NAMALWA (cell line): ENCODE data around the gene ABLIM2.
A peak's percentile ranks its signal among the peaks of the same experiment; 100 is the strongest.

ENCODE experiments used
- DNase-seq: peaks from one replicate; pipeline ENCODE4 v3.0.0-alpha.2; 2015; ENCODE audit warnings: low spot score

ABLIM2 gene

DNA sequence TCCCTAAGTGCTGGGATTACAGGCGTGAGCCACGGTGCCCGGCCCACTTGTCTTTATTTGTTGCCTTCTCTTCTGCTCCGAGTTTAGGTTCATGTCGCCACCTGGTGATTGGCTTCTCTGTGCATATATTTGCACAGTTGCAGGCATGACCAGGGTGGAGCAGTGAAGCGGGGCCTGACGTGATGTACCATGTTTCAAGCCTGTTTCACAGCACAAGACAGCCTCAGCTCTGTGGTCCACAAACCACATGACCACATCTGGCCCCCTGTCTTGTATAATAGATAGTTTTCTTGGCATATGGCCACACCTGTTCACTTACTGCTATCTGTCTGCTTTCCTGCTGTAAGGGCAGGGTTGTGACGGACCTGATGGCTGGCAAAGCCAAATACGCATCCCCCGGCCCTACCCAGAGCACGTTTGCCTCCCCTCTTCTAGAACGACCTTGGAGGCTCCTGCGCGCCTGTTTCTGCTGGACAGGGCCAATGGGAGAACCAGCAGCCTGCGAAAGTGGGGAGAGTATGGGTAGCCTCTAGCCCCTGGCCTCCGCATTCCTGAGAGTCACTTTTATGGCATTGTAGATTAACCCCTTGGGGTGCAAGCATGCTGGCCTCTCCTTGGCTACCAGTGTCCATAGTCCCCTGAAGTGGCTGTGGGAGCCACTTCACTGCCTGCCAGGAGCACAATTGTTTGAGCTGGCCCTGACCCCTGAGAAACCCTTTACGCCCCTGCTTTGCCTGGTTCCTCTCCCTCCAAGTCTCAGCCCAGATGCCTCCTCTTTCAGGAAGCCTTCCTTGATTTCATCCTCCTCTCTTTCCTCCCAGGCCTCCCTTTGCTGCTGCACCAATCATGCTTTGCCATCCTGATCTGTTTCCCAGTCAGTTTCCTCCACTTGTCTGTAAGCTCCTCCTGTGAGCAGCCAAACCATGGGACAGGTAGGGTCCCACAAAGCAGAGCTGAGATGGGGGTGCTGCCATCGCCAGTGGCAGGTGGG, 34.4 kb upstream of the ABLIM2 start:
- DNase-seq: peak; percentile 94

DNA sequence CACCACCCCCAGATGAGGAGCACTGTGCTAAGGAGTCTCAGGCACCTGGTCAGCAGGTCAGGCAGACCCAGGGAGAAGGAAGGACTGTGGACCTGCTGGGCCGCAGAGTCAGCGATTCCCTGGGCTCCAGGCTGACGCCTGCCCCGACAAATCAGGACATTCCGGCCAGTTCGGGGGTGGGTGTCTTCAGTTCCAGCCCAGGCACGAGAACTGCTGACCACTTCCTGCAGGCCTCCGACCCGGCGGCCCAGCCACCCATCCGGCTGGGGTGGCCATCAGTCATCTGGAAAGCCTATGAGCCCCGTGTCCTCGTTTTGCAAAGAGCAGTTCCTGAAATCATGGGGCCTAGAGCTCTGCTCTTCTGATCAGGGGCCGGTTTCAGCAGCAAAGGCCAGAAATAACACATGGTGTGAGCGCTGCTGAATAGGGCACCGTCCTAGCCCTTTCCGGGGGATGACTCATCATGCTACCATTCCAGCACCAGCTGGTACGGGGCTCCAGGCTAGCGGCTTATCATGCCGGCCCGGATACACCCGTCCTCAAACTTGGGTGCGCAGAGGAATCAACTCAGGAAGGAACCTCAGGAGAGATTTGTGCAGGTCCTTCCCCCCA, 32.6 kb upstream of the ABLIM2 start:
- no peak for DNase-seq

DNA sequence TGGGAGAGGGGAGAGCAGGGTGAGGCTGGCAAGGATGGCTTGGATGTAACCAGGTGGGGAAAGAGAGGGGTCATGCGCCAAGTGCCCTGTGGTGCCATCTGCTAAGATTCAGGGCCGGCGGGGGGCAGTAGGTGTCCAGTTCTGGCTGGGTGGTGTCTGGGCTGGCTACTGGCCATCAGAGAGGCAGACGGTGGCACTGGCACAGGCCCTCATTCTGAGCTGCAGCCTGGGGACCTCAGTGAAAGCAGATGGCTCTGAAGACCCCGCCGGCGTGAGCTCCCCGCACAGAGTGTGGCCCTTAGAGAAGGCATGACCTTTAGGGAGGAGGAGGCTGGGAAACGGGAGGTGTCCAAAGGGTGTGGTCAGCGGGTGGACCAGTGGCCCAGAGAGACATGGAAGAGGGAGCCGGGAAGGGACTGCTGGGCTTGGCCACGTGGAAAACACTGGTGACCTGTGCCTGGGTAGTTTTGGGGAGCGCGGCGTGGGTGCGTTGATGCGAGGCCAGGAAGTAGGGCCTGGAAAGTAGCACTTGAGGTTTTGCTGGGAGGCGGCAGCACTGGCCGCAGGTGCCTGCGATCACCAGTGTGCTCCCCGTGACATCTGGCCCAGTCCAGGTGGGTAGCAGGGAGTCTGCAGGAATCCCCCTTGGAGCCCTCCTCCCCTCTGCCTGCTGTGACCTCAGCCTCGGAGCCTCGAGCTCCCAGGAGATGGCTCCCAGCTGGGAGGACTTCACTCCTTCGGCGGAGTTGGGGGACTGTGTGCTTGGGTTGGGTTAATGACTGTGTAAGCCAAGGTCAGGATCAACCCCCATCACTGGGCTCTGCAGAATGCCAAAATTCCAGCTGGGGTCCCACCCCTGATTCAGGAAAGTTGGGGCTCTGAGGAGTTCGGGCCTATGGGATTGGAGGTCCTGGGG, 31.2 kb upstream of the ABLIM2 start:
- no peak for DNase-seq

DNA sequence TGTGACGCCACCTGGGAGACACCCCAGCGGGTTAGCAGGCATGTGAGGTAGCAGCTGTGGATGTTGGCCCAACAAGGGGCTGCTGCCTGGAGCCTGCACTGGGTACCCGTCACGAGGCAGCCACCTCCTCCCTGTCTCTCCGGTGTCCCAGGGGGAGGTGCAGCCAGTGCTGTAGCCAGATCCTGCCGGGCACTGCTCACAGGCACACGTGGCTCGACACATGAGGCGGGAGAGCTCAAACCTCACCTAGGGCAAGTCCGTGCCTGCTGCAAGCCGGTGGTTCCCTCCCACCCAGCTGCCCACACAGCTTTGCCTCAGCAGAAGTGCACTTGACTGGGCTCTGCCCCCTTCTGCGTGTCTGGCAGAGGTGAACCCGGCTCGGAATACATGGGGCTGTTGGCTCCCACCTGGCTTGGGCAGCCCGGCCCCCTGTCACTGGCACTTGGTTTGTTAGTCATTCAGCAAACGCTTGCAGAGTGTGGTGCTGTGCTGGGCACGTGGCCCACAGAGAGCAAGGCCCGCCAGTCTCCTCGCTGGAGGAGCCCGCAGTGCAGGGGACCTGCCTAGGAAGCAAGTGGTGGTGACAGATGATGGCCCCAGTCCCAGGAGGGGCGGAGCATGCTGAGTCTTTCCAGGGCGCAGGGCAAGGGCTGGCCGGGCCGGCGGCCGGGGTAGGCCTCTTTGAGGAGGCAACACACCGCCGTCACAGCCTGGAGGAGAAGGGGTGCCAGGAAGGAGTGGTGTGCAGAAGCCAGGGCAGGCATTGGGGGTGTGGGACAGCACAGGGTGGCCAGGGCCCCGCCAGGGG, 30.3 kb upstream of the ABLIM2 start:
- no peak for DNase-seq

DNA sequence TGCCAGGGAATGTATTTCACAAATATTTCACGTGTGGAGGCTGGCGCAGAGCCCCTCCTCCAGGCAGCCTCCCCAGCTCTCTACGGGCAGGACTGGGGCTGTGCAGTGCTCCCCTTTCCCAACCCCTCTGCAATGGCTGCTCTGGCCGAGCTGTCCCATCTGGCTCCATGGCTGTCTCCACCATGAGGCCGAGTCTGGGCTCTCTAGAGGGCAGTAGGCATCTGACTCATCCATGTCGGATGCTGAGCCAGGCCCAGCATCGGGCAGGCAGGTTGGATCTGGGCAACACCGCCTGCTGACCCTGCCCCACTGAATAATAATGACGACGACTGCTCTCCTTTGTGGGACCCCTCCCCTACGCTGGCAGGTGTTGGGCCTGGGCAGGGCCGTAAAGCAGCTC, 29.5 kb upstream of the ABLIM2 start:
- no peak for DNase-seq

DNA sequence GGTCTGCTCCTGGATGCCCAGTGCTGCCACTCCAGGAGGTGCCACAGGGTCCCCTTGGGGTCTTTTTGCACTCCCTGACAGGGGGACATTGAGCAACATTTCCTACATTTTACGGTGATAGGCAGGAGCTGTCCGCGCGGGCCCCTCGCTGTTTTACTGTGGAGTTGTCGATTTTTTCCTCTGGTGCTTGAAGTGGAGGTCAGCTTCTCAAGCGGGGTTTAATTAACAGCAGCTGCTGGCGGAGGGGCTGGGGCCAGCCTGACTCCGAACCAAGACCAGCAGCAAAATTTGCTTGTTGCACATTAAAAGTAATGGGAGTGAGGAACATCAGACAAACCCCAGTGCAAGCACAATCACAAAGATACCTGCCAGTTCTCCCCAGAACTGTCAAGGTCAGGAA, 27.3 kb upstream of the ABLIM2 start:
- DNase-seq: no peak

DNA sequence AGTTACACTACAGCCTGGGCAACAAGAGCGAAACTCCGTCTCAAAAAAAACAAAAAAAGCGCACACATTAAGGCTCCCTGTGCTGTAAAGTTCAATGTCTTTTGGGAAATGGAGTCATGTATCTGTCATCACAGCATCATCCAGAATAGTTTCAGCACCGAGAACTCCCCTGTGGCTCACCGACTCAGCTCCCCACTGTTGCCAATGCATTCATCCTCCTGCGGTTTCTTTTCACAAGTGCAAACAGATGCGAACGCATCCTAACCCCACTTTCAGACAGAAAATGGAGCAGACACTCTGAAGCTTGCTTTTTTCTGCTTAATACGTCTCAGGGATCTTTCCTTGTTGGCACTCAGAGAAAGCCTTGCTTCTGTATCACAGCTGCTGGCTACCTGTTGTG, 26.7 kb upstream of the ABLIM2 start:
- DNase-seq: no peak

DNA sequence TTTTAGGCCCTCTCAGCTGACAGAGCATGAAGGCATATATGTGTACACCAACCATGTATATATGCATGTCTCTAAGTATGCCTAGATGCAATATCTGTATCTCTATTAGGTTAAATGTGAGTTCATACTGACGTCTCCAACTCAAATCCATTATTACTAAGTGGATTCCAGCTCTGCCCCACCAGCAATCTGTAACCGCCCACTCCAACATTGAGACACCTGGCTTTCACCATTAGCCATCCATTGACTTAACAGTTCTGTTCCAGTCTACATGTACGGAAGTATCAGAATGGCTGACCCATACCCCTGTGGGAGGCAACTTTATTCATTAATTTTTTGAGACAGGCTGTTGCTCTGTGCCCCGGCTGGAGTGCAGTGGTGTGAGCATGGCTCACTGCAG, 25.4 kb upstream of the ABLIM2 start:
- DNase-seq: no peak

DNA sequence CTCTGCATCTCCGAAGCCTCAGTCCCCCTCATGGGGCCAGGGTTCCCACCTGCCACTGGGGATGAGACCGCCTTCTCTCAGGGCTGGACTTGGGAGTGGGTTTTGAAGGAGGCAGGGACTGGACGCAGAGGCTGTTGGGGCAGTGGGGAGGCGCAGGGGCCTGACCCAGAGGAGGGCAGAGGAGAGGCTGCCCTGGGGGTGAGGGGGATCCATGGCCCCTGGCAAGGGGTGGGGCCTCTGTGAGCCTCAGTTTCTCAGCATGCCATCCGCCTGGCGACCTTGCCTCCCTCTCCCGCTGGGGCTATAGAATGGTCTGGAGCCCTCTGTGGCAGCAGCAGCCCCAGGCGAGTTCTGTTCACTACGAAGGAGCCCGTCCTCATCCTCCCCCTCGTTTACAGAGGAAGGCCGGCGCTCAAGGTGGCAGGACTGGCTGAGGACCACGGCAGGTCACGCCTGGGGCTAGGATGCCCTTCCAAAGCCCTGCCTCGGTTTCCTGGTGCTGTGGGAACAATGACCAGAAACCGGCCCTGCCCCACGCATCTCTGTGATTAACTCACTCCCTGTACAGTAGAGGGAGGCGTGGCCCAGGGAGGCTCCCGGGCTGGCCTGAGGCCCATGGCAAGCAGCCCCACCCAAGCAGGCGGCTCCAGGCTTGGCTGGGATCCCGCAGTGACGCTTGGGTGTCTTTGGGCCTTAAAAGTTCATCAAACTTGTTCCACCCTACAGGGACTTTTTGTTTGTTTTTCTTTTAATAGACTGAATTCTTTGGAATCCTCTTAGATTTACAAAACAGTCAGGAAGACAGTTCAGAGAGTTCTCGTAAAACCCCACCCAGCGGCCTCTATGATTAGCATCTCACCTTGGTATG, 24.5 kb upstream of the ABLIM2 start:
- DNase-seq: no peak

DNA sequence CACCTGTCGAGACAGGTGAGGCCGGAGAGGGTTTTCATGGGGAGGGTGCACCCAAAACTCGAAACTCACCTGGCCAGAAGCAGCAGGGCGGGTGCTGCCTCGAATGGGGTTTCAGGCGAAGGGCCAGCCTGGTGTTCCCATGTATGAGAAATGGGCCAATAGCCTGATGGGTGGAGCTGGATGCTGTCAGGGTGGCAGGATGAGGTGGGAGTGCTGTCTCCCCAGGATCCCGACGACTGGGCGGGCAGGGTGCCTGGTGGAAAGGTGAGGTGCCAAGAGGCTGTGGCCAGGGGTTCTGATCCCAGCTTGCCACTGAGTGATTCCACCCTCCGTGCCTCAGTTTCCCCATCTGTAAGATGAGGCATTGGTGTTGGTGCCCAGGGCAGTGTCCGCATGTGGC, 23.7 kb upstream of the ABLIM2 start:
- no peak for DNase-seq

DNA sequence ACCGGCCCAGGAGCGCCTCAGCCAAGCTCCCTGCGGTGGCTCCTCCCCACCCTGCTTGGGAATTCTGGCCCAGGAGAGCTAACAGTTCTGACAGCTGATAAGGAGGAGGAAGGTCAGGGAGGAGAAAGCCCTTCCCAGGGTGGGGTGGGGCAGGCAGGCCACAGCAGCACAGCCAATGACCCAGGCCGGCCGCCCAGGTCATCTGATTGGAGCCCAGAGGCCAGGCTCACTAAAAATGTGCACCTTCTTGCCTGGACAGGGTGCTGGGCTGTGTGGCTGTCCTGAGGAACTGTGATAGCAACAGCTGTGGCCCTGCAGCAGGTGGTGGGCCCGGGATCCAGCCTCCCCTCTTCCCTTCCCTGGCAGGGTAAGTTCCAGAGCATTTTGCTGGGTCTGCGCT, 23.2 kb upstream of the ABLIM2 start:
- no peak for DNase-seq

DNA sequence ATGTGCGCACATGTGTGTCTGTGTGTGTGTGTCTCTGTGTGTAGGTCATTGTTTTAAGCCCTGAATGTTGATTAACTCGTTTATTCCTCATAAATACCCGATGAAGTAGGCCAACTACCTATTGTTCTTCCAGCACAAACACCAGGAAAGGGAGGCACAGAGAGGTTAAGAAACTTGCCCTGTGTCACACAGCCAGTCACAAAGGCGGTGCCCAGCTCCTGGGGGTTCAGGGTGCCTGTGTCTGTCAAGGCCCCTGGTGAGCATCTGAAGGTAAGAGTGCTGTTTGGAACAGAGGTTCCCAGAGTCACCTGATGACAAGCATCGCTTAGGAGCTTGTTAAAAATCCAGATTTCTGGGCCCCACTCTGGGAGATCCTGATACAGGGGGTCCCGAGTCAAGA, 22.5 kb upstream of the ABLIM2 start:
- DNase-seq: no peak

DNA sequence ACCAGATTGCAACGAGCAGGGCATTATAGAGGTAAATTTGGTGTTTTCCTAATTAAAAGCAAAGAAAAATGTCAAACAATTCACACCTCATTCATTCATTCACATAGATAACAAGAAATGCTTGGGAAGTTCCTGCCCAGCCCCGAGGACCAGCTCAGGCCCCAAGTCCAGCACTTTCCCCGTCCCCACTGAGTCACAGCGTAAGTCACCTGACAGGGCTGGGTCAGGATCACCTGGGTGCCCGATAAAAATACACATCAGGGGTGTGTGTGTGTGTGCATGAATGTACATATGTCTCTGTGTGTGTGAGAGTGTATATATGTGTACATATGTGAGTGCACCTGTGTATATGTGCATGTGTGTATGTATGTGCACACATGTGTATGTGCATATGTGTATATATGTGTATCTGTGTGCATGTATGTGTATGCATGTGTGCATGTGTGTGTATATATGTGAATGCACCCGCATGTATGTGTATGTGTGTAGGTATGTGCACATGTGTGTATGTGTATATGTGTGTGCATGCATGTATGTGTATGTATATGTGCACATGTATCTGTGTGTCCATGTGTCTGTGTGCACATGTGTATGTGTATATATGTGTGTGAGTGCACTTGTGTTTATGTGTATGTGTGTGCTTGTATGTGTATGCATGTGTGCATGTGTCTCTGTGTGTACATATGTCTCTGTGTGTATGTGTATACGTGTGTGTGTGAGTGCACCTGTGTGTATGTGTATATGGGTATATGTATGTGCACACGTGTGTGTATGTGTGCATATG, 21.9 kb upstream of the ABLIM2 start:
- no peak for DNase-seq

DNA sequence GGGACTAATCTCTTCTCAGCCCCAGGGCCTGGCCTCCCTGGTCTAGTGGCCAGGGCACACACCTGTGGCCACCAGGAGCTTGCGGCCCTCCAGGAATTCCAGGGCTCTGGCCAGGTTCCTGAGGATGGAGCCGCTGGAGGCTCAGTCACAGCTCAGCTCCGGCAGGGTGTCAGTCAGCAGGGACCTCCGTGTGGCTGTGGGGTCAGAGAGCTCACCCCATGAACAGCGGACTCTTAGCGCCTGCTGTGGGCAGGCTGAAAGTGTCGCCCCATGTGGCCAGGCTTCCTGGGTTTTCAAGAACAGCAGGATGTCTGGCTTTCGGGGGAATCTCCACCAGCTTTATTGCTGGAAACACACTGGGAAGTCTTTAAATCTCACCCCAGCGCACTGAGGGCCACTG, 21.2 kb upstream of the ABLIM2 start:
- no peak for DNase-seq

DNA sequence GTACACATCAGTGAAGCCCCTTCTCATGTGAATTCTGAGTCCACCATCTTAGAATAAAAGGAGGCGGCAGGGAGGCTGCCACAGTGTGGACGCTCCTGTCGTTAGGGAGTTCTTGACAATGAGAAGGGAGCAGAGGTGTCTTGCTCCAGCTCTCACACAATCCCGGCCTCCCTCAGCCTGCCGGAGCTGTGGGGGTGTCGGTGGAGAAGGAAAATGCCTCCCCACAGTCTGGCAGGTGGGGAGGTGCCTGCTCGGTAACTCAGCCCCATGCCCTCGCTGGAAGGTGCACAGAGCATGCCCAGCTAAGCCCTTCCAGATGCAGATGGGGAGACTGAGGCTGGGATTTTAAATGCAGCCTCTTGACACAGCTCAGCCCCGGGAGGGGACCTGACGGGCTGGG, 20.5 kb upstream of the ABLIM2 start:
- DNase-seq: no peak

DNA sequence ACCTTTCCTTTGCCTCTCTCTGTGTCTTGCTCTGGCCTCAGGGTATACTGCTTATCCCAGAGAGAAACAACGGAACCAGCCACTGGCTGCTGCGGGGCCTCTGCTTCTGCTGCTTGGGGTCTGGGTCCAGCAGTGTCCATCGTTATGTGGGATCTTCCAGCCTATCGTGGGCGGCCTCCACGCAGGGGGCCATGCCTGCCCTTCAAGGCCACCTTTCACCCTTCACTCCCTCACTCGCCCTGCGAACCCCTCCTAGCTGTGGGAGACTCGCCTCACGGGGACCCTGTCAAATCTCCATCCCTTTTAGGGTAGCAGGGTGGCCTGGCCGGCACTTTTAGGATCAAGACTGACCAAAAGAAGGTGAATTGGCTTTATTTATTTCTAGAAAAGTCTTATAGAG, 19.3 kb upstream of the ABLIM2 start:
- DNase-seq: no peak

DNA sequence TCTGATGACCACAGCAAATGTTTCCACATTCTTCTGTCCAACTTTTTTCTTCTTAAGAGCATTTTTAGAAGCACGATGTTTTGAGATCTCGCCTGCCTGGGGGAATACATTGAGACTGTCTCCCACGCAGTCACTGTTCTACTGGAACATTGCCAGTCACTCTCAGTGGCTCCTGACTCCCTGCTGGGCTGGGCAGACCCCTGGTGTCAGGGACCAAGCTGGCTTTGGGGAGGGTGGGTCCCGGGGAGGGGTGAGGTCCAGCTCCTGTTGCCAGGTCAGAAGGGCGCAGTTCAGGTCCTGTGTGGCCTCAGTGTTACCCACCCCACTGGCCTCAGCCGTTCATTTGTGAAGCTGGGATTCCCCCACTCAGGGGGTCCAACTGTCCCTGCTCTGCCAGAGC, 18.9 kb upstream of the ABLIM2 start:
- no peak for DNase-seq

DNA sequence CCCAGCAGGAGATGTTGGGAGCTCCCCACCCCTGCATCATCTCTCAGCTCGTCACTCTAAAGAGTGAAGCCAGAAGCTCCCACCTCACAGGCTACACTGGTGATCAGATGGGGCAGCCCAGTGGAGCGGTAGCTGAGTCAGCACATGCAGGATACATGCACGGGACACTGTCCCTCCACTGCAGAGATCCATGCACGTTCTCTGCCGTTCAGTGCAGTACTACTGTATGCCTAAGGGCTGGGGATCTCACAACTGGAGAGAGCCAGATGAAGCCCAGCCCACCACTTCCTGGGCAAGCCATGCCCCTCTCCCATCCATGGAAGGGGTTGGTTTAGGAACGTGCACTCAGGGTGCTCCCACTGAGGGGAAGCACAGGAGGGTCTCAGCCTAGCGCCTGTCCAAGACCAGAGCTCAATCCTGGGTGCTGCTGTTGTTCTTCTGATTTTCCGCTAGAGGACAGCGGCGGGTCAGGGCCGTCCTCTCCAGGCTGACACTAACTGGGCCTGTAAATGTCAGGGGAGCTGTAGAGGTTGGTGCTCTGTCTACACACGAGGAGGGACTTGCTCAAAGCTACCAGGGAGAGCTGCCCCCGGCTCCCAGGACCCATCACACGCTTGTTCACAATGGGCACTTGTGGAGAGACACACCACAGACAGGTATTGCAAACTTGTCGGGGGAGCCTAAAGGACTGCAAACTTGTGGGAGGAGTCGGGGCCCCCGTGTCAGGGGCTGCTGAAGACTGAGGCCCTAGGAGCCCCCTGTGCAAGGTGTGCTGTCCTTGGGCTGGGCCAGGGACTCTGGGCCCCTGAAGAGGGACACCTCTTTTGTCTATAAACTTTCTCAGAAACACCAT, 18.2 kb upstream of the ABLIM2 start:
- peak; percentile 78 for DNase-seq

DNA sequence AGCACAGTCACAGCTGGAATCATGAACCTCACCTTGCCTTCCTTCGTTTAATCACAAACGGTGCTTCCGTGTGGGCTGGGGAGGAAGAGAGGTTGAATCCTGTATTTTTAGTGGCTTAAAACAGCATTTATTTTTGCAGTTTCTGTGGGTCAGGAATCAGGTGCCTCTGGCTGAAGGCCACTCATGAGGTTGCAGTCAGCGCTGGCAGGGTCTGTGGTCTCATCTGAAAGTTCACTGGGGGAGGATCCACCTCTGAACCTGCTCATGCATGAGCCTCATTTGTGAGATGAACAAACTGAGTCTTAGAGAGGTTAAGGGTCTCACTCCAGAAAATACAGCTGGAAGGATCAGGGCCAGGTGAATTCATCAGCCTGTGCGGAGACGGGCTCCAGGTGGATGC, 17.1 kb upstream of the ABLIM2 start:
- no peak for DNase-seq
